ENCODE measurements around the gene MEX3D.
"Not testable (repeated sequence)": the region's sequence is repeated elsewhere in the genome, so short reads cannot be mapped to it uniquely, and the experiment has no call there.

Gene MEX3D

GRCh38 chr19:1570836-1571235 is 2.7 kb upstream of the MEX3D start:
- no peak for DNase-seq

GRCh38 chr19:1569997-1570396 is 1.9 kb upstream of the MEX3D start:
- no peak for DNase-seq

DNA sequence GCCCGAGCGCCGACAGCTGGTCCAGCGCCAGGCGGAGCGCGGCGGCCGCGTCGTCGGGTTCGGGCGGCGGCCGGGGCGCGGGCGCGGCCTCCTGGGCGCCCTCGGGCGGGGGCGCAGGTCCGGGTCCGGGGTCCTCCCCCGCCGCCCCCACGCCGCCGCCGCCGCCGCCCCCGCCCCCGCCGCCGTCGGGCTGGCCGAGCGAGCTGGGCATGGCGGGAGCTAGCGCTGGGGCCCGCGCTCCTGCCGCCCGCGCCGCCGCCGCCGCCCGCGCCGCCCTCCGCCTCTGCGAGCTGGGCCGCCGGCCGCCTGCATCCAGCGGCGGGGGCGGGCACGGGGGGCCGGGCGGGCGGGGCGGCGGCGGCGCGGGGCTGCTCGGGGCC is 287 bp downstream of the MEX3D start:
- DNase-seq: no peak

- no peak for DNase-seq
Observed at GRCh38 chr19:1567116-1567847, 843 bp downstream of the MEX3D start.

DNA sequence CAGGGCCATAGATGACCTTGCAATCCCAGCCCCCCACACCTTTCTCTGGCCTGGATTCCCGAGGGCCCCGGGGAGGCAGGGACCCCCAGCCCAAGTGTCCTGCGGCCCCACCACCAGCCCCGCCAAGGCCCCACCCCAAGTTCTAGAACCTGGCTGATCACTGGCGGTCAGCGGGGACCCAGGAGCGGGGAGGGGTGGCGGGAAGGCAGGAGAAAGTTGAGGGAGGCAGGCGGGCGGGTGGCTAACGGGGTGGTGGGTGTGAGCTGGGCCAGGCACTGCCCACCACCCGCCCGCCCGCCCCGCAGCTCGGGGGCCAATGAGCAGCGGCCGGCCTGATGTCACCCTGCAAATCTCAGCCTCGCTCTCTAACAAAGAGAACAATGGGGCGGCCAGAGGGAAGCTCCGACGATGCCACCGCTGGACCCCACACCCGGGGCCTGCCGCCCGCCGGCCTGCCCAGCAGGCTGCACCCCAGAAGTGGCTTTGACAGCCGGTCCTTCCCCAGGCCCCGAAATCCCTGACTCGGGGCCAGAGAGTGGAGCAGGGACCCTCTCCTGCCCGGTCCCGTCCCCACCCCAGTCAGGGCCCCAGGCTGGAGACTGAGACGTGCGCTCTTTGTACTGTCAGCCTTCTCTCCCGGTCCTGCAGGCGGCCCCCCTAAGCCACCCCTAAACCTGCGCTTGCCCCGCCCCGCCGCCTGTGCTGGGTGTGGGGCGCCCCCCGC is 1.6 kb downstream of the MEX3D start:
- no peak for DNase-seq

DNA sequence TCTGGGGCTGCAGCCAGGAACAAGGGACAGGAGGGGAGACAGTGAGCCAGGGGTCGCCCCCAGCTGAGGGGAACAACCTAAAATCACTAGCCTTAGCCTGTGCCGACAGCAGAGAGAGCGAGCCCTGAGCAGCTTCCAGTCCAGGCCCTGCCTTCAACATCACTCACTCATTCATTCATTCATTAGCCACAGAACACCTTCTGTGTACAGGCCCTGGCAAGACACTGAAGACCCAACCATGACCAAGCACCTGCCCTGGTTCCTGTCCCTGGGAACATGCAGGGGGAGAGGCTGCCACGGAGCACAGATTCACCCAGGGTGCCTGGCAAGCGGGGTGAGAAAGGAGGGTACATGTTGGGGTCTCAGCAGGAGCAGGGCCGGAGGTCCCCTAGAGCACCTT is 4.9 kb downstream of the MEX3D start:
- no peak for DNase-seq

DNA sequence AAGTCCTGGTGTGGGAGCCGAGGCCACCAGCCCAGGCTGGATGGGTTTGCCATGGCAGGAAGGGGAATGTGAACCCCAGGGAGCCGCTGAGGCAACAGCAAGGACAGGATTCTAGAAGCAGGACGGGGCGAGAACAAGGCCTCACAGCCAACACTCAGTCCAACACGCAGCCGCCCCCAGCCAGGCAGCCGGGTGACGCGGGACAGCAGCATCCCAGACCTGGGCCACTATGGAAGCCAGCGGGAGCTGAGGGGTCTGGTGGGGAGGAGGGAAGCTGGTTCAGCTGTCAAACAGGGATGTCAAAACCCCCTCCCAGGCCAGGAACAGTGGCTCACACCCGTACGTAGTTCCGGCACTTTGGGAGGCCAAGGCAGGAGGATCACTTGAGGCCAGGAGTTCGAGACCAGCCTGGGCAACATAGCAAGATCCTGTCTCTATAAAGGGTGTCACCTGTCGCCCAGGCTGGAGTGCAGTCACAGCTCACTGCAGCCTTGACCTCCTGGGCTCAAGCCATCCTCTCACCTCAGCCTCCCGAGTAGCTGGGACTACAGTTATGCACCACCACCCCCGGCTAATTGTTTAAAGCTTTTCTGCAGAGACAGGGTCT is 6.8 kb downstream of the MEX3D start:
- no peak for DNase-seq

GRCh38 chr19:1560286-1560882 is 7.7 kb downstream of the MEX3D start:
- no peak for DNase-seq

DNA sequence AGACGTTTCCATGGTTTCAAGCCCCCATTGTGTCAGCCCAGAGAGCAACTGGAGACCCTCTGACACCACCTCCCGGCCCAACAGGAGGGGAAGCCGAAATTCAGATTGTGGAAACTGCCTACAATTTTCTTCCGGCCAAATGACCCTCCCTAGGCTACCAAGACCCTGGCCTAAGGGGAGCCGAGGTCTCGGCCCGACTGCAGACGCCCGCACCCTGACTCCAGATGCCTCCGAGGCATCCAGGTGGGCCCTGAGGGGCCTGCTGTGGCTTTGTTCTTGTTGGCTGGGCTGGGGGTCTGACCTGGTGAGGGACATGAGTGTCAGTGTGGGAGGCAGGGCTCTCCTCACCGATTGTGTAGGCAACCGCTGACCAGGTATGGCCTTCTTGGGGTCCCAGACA is 9.6 kb downstream of the MEX3D start:
- no peak for DNase-seq

GRCh38 chr19:1556390-1557070 is 11.6 kb downstream of the MEX3D start:
- no peak for DNase-seq

GRCh38 chr19:1555487-1556389 is 12.4 kb downstream of the MEX3D start:
- DNase-seq: no peak

- DNase-seq: no peak
Observed at GRCh38 chr19:1554968-1555367, 13.2 kb downstream of the MEX3D start.

DNA sequence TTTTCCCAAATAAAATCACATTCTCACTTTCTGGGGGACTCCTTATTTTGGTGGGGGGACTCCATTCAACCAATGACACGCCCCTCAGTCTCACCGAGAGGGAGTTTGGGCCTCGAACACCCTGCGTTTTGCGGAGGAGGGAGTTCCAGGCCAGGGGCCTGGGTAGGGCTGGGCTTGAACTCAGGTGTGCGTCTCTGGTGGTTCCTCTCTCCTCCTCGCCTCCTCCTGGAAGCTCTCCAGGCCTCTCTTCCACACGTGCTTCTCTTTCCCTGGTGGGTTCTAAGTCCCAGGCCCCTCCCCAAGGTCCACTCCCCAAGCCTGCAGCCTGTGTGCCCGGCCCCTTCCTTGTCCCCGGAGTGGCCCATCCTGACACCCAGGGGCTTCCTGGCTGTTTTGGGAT is 14.7 kb downstream of the MEX3D start:
- no peak for DNase-seq

DNA sequence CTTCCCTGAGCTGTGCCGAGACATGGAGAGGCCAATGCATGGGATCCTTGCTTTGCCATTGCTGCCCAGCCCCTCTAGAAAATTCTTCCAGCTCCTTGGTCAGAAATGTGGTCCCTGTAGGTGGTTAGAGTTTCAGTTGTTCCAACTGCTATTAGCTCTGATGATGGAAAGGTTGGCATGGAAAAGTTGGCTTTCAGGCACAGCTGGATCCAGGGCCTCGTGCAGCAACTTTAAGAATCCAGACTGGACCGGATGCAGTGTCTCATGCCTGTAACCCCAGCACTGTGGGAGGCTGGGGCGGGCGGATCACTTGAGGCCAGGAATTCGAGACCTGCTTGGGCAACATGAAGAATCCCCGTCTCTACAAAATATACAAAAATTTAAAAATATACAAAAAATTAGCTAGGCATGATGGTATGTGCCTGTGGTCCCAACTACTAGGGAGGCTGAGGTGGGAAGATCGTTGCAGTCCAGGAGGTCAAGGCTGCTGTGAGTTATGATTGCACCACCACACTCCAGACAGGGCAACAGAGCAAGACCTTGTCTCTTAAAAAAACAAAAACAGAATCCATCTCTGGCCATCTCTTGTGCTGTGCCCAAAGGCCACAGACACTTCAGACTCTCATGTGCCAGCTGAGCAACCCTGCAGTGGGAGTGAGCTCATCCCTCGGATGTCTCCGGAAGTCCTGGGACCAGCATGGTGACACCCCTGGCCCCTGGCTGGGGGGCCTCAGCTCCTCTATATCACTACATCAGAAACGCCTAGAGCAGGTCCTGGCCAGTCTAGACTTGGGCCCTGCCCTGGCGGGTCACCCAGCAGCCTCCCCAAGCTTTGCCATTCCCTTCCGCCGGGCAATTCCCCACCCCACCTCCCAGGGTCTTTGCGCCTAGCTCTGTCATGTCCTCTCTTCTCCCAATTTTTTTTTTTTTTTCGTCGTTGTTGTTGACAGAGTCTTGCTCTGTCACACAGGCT is 16.8 kb downstream of the MEX3D start:
- no peak for DNase-seq

GRCh38 chr19:1549332-1549945 is 18.7 kb downstream of the MEX3D start:
- no peak for DNase-seq

DNA sequence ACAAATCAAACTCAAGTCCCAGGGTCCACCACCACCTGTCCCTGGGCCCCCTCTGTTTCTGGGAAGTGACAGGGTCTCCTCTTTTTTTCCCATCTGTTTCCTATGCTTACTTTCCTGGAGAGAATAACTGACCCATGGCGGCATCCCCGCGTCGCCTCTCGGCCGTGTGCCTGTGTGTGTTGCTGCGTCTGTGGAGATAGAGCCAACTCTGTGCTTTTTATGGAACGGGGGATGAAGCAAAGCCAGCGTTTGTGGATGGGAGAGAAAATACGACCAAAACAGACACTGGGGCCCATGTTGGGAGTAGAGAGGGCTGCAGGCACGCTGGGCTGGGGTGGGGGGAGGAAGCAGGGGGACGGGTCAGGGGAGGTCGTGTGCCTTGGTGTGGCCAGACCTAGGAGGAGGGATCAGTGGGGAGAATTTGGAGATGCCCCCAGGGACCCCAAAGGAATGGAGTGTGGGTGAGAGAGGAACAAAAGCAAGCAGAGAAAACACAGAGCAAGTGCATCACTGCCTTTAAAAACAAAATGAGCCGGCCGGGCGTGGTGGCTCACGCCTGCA is 27.7 kb downstream of the MEX3D start:
- no peak for DNase-seq

DNA sequence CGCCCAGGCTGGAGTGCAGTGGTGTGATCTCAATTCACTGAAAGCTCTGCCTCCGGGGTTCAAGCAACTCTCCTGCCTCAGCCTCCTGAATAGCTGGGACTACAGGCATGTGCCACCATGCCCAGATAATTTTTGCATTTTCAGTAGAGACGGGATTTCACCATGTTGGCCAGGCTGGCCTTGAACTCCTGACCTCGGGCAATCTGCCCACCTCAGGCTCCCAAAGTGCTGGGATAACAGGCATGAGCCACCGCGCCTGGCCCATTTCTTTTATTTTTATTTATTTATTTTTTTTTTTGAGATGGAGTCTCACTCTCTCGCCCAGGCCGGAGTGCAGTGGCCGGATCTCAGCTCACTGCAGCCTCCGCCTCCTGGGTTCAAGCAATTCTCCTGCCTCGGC is 28.4 kb downstream of the MEX3D start:
- DNase-seq: not testable (repeated sequence)

DNA sequence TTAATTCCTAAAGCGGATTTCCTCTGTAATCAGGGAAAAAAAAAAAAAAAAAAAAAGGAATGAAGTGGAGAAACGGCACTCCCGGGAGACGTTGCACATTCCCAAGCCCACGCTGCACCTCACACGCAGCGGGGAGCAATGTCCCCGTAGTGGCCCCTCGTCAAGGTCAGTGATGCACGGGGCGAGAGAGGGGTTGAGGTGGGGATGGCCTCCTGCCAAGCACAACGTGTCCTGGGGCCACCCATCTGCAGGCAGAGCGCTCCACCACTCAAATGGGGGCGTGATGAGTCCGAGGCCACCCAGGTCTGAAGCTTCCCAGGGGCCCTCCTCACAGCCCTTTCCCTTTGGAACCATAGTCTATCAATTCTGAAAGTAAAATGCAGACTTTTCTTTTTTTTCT is 29.1 kb downstream of the MEX3D start:
- DNase-seq: no peak

DNA sequence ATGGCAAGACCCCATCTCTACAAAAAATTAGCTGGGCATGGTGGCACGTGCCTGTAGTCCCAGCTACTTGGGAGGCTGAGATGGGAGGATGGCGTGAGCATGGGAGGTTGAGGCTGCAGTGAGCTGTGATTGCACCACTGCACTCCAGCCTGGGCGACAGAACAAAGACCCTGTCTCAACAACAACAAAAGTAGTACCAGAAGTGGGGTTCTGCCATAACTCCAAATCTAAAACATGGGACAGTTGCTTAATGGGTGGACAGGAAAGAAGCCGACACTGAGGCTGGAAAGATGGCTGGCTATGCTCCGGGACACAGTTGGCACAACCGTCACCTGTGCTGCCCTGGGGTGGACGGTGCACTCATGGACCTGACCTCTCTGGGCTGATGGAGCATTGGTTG is 32.4 kb downstream of the MEX3D start:
- not testable (repeated sequence) for DNase-seq

DNA sequence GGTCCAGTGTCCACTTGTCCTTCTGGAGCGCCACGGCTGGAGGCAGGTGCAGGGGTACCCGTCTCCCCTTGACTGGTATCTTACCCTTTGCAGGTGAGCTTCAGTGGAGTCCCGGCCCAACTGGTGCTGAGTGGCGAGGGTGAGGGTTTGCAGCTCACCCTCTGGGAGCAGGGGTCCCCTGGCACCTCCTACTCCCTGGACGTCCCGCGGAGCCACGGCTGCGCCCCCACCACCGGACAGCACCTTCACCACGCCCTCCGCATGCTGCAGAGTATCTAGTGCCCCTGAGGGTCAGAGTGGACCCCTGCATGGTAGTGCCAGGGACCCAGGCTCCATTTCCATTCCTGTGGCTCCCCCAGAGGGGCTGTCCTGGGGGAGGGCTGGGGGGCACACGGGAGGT is 33.2 kb downstream of the MEX3D start:
- DNase-seq: no peak
